Measurements from ENCODE around the gene SNPH.

Gene SNPH

DNA sequence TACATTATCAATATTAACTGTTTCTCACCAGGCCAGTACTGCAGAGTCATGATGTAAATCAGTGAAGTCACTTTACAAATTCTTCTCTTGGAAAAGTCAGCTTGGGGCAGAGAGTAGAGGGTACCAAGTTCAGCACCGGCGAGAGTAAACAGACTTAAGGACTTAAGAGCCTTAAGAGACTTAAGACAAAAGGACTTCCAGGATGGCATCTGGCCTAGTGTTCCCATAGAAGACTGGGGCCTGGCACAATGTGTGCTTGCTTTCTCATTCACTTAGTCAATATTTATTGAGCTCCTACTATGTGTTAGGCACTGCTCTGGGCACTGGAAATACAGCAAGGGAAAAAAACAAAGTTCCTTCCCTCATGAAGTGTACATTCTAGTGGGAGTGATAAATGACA, 1.4 kb upstream of the SNPH start:
- DNase-seq (ENCODE audit: low read depth): no peak

DNA sequence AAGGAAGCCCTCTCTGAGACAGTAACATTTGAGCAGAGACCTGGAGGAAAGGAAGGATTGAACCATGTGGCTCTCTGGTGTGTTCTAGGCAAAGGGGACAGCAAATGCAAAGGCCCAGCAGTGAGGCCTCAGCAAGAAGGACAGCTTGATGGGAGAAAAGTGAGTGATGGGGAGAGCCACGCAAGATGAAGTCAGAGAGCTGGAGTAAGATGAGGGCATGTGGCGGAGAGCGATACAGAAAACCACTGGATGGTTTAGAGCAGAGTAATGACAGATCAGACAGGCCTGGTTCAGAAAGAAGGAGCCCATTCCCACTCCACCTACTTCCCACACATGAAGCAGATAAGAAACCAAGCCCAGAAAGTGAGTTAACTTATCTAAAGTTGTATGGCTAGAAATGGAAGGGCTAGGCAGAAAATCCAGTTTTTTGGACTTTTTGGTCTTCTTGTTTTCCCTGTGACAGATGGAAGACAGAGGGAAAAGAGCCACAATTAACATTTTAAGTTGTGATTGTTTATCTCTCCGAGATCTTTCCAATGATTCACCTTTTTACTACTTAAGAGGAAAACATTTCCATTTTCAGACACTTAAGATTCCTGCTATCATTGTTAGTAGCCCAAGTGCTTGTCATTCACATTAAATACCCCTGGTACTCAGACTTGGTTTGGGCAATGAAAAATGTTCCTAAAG, 723 bp upstream of the SNPH start:
- no peak for DNase-seq (ENCODE audit: low read depth)

- no peak for DNase-seq (ENCODE audit: low read depth)
Measured at GRCh38 chr20:1265916-1266166, 253 bp upstream of the SNPH start.

GRCh38 chr20:1267161-1267560, 1.1 kb downstream of the SNPH start:
- no peak for DNase-seq (ENCODE audit: low read depth)

DNA sequence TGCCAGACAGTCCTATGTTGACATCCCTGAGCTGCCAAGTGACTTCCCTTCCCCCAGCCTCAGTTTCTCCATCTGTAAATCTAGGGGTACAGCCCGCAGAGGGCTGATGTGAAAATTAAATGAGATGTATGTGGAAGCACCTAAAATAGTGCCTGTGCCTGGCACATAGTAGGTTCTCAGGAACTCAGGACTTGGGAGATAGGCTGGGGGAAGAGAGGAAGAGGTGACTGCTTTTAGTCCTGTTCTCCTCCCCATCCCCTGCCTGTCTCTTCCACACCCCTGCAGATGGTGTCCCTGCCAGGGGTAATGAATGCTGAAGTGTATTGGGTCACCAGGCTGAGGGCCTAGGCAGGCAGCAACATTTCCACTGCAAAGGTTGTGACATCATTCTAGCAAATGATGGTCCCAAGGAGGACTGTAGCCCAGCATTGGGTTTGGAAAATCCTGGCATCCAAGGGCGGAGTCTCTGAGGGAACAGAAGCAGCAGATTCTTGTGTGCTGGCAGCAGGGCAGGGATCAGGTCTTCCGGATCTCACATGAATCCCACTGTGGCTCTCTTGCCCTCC, 1.8 kb downstream of the SNPH start:
- DNase-seq (ENCODE audit: low read depth): no peak

GRCh38 chr20:1269235-1269634, 3.1 kb downstream of the SNPH start:
- no peak for DNase-seq (ENCODE audit: low read depth)

- no peak for DNase-seq (ENCODE audit: low read depth)
Measured at GRCh38 chr20:1269850-1270249, 3.8 kb downstream of the SNPH start.

DNA sequence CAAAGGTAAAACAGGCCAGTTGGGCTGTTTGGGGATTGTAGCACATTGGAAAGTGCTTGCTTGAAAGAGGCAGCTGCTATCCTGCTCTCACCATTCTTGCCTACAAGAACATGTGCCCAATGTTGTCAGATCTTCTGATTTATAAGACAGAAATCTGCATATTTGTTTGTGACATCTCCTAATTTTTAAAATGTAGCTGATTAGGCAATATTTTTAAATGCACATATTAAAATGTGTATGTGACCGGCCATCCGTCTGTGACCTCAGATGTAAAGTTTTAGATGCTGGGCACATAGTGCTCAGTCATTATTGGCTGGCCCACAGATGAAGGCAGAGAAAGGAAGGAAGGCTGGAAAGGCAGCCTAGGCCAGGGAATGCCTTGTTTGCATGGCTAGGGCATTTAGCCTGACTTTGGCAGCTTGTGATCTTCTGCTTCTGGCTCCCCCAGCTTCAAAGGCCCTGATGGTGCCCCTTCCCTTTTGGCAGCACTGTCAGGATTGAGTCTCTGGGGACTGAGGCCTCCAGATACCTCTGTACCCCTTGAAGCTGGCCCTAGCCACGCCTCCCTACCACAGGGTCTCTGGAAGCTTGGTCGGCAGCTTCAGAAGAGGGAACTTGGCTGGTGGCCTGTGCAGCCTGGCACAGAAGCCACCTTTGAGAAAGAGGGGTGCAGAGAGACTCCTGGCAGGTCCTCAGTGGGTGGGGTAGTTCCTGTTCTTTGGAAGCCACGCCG, 6.4 kb downstream of the SNPH start:
- DNase-seq (ENCODE audit: low read depth): no peak

DNA sequence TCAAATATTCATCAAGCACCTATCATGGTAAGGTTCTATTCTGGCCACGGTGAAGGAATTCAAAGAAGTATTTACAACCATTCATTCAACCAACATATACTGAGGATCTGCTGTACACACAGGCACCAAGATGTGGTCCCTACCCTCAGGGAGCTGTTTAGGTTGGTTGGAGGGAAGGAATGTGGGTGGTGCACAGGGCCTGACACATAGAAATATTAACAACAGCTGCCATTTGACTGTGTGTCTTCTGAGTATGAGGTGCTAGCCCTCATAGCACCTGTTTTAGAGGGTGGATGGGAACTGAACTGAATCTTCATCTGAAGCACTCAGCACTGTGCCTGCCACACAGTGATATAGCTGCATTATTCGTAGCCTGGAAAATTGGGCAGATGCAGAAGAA, 7.3 kb downstream of the SNPH start:
- no peak for DNase-seq (ENCODE audit: low read depth)

DNA sequence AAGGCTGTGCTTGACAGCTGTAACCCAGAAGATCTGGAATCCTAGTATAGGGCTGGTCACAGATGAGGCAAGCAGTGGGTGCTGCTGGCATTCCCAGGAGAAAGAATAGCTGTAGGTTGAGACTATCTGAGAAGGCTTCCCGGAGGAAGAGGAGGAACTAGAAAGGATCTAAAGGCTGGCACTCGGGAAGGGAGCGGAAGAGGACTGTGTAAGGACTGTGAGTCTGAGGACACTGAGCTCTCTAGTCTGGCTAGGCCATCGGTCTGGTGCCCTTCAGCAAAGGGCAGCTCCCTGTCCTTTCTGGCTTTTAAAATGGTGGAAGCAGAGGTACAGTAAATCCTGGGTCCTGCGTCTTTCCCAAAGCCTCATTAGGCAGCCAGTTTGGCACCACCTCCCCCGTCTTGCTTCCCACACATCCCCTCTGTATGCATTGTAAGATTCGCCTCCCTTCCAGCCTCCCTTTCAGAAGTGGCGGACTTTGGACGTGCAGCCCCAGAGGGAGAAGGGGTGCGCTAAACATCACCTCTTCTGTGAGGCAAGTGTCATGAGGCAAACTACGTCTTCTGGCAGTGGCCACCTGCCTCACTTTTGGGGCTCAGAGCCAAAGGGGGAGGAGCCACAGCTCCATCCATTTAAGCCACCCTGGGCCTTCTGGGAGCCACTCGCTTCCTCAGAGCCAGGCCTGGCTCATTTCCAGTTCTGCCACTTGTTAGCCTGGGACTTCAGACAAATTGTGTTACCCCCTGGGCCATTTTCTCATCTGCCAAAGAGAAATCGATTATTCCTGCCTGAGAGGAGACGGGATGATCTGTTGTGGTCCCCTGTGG, 8.6 kb downstream of the SNPH start:
- DNase-seq (ENCODE audit: low read depth): no peak

GRCh38 chr20:1275919-1276318, 9.8 kb downstream of the SNPH start:
- no peak for DNase-seq (ENCODE audit: low read depth)

DNA sequence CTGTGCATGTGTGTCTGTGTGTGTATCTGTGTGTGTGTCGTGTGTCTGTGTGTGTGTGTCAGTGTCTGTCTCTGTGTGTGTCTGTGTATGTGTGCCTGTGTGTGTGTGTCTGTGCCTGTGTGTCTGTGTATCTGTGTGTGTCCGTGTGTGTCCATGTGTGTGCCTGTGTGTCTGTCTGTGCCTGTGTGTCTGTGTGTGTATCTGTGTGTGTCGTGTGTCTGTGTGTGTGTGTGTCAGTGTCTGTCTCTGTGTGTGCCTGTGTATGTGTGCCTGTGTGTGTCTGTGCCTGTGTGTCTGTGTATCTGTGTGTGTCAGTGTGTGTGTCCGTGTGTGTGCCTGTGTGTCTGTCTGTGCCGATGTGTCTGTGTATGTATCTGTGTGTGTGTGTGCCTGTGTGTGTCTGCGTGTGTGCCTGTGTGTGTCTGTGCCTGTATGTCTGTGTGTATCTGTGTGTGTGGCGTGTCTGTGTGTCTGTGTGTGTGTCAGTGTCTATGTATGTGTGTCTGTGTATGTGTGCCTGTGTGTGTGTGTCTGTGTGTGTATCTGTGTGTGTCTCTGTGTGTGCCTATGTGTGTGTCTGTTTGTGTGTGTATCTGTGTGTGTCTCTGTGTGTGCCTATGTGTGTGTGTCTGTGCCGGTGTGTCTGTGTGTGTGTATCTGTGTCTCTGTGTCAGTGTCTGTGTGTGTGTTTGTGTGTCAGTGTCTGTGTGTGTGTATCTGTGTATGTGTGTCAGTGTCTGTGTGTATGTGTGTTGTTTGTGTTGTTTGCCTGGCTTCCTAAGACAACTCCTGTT, 11.6 kb downstream of the SNPH start:
- DNase-seq (ENCODE audit: low read depth): no peak

DNA sequence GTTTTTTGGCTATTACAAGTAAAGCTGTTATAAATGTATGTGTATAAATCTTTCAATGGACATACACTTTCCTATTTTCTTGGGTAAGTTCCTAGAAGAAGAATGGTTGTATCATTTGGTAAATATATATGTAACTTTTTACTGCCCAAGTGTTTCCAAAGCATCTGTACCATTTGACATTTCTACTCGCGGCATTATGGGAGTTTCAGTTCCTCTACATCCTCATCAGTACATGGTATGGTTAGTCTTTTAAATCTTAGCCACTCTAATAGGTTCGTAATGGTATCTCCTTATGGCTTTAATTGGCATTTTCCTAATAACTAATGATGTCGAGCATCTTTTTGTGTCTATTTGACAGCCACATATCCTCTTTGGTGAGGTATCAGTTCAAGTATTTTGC, 12.9 kb downstream of the SNPH start:
- DNase-seq (ENCODE audit: low read depth): no peak

DNA sequence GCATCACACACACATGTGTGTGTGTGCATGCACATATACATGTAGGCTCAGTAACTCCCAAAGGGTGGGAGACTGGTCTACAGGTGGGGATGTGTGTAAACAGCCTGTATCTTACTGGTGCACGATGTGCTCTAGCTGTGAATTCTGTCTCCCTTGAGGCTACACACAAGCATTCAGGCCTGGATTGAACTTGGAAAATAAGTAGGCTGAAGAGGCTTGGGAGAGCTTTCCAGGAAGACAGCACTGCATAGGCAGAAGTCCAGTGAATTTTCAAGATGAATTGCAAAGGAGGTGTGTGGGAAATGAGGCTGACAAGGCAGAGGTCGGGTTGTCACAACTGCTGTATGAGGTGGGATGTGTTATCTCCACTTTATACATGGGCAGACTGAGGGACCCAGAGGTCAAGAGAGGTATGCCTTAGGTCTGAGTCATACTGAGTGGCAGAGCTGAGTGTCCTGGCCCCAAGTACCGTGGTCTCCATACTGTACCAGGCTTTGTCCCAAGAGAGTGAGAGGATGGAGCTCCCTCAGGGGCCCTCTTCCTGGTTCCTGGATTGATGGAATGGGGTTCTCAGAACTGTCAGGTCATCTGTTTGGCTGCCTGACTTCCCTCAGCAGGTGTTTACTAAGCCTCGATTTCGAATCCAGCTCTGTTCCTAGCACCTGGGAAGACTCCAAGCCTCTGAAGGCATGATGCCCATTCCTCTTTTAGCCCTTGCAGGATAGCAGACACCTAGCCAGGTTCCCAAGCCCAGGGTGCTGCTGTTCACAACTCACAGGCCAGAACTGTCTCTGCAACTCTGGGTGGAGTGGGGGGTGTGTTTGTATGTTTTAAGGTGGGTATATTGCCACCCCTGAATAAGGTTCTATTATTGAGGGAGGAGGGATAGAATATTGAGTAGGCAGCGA, 14.4 kb downstream of the SNPH start:
- no peak for DNase-seq (ENCODE audit: low read depth)

GRCh38 chr20:1281279-1282057, 15.4 kb downstream of the SNPH start:
- DNase-seq (ENCODE audit: low read depth): no peak

DNA sequence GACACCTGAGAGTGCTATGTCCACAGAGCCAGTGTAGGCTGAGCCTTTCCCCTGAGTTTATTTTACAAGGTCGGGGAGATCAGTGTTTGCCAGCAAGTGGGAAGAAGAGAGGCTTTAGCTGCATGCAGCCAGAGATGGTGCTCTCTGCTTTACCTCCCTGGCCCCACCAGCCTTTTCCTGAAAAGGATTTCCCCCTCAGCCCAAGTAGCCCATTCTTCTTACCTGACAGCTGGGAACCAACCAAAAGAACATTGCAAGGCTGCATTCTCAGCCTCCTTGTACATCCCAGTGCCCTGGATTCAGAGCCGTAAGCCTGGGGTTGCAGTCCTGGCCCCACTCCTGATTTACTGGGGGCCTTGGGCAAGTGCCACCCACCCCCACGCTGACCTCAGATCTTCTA, 16.9 kb downstream of the SNPH start:
- no peak for DNase-seq (ENCODE audit: low read depth)

- no peak for DNase-seq (ENCODE audit: low read depth)
Measured at GRCh38 chr20:1283522-1284510, 17.7 kb downstream of the SNPH start.

DNA sequence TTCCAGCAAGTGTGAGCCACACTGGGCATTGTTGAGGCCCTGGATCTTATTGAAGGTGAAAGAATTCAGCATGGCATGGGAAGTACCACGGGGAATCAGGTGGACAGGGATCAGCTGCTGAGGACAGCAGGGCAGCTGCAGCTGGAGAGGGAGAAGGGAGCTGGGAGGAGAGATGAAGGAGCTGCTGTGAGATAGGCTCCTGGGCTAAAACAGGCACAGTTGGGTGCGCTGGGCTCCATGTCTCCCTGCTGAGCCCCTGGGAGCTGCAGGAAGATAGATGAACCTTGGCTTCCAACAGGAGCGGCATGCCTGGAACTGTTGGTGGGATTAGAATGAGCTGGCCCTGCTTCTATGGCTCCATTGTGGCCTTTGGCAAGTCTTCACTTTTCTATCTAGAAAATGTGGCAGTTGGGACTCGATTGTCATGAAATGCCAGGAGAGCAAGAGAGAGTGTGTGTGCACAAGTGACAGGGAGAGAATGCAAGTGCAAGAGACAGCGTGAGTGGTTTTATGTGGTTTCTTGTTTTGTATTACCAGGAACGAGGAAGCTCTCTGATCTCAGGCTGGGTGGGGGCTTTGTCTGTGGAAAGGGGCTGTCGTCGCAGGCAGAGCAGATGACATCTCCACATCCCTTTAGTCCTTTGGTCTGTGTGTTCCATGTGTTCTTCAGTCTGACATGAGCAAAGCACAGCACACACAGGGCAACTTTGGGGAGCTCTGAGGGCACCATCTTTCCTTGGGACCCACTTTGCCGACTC, 20.4 kb downstream of the SNPH start:
- no peak for DNase-seq (ENCODE audit: low read depth)
